ENCODE data around the gene DEFB131B. TPM values are rescaled to one million over a fixed set of nuclear protein-coding genes. Genes with fewer than 3 reads are reported as not detected.
"Not testable (repeated sequence)": the region's sequence is repeated elsewhere in the genome, so short reads cannot be mapped to it uniquely, and the experiment has no call there.

Gene DEFB131B
- total and polyA plus RNA-seq, 9 of the 15 experiments (the other 6 are each of a cell fraction or from before 2014, with no cell fraction given), result not detected

GRCh38 chr11:71889181-71889872 is 11.1 kb downstream of the DEFB131B start:
- H2AFZ ChIP-seq (ENCODE audit: low read depth, low read length); BruUV-seq (replicated peaks); CTCF ChIA-PET (ENCODE audit: low intra/inter-chr PET ratio); POLR2A ChIA-PET; H3K9me3 ChIP-seq (replicated peaks; ENCODE audit: control insufficient read depth, insufficient read depth, low read depth, low read length); DNase-seq (ENCODE audit: extremely low read depth in 1 of 4, low spot score in 3 of 4); H3K27ac ChIP-seq (ENCODE audit: extremely low read depth, low read depth, low read length); H3K9me1 ChIP-seq (ENCODE audit: control insufficient read depth, insufficient read depth, low read length); H3K79me2 ChIP-seq (ENCODE audit: control insufficient read depth, insufficient read depth, low read length); H3K9ac ChIP-seq (ENCODE audit: insufficient read depth in 1 of 2, low read depth in 2 of 2, low read length in 2 of 2); H3K4me2 ChIP-seq (ENCODE audit: insufficient read depth, low read length); ATAC-seq; H3K36me3 ChIP-seq (ENCODE audit: control insufficient read depth, insufficient read depth, low read length); H3K4me3 ChIP-seq; H3K4me1 ChIP-seq (replicated peaks in 1 of 2; ENCODE audit: control insufficient read depth in 2 of 2, insufficient read depth in 2 of 2, low read length in 2 of 2); H4K20me1 ChIP-seq (replicated peaks; ENCODE audit: control insufficient read depth, insufficient read depth, low read length); H3K27me3 ChIP-seq (ENCODE audit: control insufficient read depth in 2 of 2, insufficient read depth in 2 of 2, low read length in 2 of 2); in situ Hi-C loops (cut with MboI); intact Hi-C loops (cut with micrococcal nuclease); FAIRE-seq: not testable (repeated sequence)
- 25% methylated on average over 7 of the region's 14 CpGs for WGBS (ENCODE audit: insufficient coverage, low coverage, missing lambda C conversion rate)

- no peak for FAIRE-seq
- 71% methylated on average over 12 of the region's 12 CpGs for WGBS (ENCODE audit: insufficient coverage, low coverage, missing lambda C conversion rate)
Measured at GRCh38 chr11:71895961-71896360, 17.7 kb downstream of the DEFB131B start.

GRCh38 chr11:71901137-71901536 is 22.9 kb downstream of the DEFB131B start:
- H3K36me3 ChIP-seq (ENCODE audit: control insufficient read depth, insufficient read depth, low read length); H3K4me2 ChIP-seq (ENCODE audit: insufficient read depth, low read length); H3K27ac ChIP-seq (ENCODE audit: extremely low read depth, low read depth, low read length); BruUV-seq (replicated peaks); H3K4me3 ChIP-seq; DNase-seq (ENCODE audit: extremely low read depth in 1 of 4, low spot score in 3 of 4); ATAC-seq; FAIRE-seq; H2AFZ ChIP-seq (ENCODE audit: low read depth, low read length); H4K20me1 ChIP-seq (replicated peaks; ENCODE audit: control insufficient read depth, insufficient read depth, low read length); in situ Hi-C loops (cut with MboI); H3K4me1 ChIP-seq (replicated peaks in 1 of 2; ENCODE audit: control insufficient read depth in 2 of 2, insufficient read depth in 2 of 2, low read length in 2 of 2); H3K9me1 ChIP-seq (ENCODE audit: control insufficient read depth, insufficient read depth, low read length); POLR2A ChIA-PET; H3K9ac ChIP-seq (ENCODE audit: insufficient read depth in 1 of 2, low read depth in 2 of 2, low read length in 2 of 2); intact Hi-C loops (cut with micrococcal nuclease); H3K27me3 ChIP-seq (ENCODE audit: control insufficient read depth in 2 of 2, insufficient read depth in 2 of 2, low read length in 2 of 2); H3K79me2 ChIP-seq (ENCODE audit: control insufficient read depth, insufficient read depth, low read length); CTCF ChIA-PET (ENCODE audit: low intra/inter-chr PET ratio); H3K9me3 ChIP-seq (replicated peaks; ENCODE audit: control insufficient read depth, insufficient read depth, low read depth, low read length): not testable (repeated sequence)
- 51% methylated on average over 14 of the region's 14 CpGs for WGBS (ENCODE audit: insufficient coverage, low coverage, missing lambda C conversion rate)

More at GRCh38 chr11:71895961-71896360, 17.7 kb downstream of the DEFB131B start:
- H3K4me3 ChIP-seq, result no peak overlapping the region
- no peaks in the 10 kb centered on the region for H3K27me3 ChIP-seq (ENCODE audit: control insufficient read depth in 2 of 2, insufficient read depth in 2 of 2, low read length in 2 of 2)
- ATAC-seq, result no peak
- H4K20me1 ChIP-seq (replicated peaks; ENCODE audit: control insufficient read depth, insufficient read depth, low read length), result no peaks in the 10 kb centered on the region
- ChIA-PET CTCF (ENCODE audit: low intra/inter-chr PET ratio) (no interaction called here), POLR2A (no interaction called here)
- TF ChIP-seq U2AF1 (optimal IDR thresholded peaks at IDR 0.05; ENCODE audit: low read depth, low read length) (no peak), FOXJ3 (CRISPR knock-in tag; IDR thresholded peaks at IDR 0.05) (no peak), ATF6 (CRISPR knock-in tag; IDR thresholded peaks at IDR 0.05) (no peak), ETV5 (CRISPR knock-in tag; IDR thresholded peaks at IDR 0.05; ENCODE audit: low read depth) (no peak)
- no peak for DNase-seq (ENCODE audit: extremely low read depth in 1 of 4, low spot score in 3 of 4)
- no peak overlapping the region for H3K9ac ChIP-seq (ENCODE audit: insufficient read depth in 1 of 2, low read depth in 2 of 2, low read length in 2 of 2)
- H3K9me1 ChIP-seq (ENCODE audit: control insufficient read depth, insufficient read depth, low read length), result no peaks in the 10 kb centered on the region
- no peaks in the 10 kb centered on the region for H3K79me2 ChIP-seq (ENCODE audit: control insufficient read depth, insufficient read depth, low read length)
- in situ Hi-C loops (cut with MboI), result no loop called here
- intact Hi-C loops (cut with micrococcal nuclease), result no loop called here
- peaks cover 4% of the 10 kb centered on the region; the same call in 1 of the 2 replicates for H3K9me3 ChIP-seq (replicated peaks; ENCODE audit: control insufficient read depth, insufficient read depth, low read depth, low read length)
- H3K36me3 ChIP-seq (ENCODE audit: control insufficient read depth, insufficient read depth, low read length), result no peaks in the 10 kb centered on the region
- H2AFZ ChIP-seq (ENCODE audit: low read depth, low read length), result no peak overlapping the region
- H3K4me1 ChIP-seq (replicated peaks in 1 of 2; ENCODE audit: control insufficient read depth in 2 of 2, insufficient read depth in 2 of 2, low read length in 2 of 2), result no peaks in the 10 kb centered on the region
- no peak overlapping the region for H3K4me2 ChIP-seq (ENCODE audit: insufficient read depth, low read length)
- no TSS peak for BruUV-seq (replicated peaks)
- H3K27ac ChIP-seq (ENCODE audit: extremely low read depth, low read depth, low read length), result no peak overlapping the region

Measured in K562 (cell line).